GM18951 (cell line): ENCODE data around the gene MX2.

Experiments
- POLR2A ChIP-seq: IDR thresholded peaks from 4 replicates; pipeline ENCODE4 v1.6.1; 2011; ENCODE audit warnings: mild to moderate bottlenecking; ENCODE audit not compliant: insufficient read length, insufficient read depth; ENCODE audit errors: extremely low read depth
- in situ Hi-C: fragments of 300-500 bp; cut with MboI; formaldehyde crosslinking; loops from one replicate; pipeline ENCODE4 v1.12.0; 2022; ENCODE audit warnings: low sequenced_read_pairs, mixed read lengths, inconsistent platforms; ENCODE audit not compliant: unreplicated experiment

Gene MX2

DNA sequence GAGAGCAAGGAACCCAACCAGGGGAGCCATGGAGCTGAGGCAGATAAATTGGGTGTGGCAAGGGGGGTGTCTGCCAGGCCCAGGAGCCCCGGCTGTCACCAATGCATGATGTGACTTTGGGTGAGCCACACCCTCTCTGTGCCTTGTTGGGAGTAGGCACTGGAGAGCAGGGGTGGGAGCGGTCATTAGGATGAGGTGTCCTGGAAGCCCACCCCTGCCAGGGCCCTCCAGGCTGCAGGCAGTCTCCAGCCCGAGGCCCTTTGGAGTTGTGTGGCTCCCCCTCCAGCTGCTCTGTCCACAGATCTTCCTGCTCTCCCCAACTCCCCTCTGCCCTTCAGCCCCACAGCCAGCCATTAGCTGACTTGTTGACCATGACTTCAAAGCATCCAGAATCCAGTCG lies 11.4 kb downstream of the MX2 start:
- in situ Hi-C loops = no loop called here

DNA sequence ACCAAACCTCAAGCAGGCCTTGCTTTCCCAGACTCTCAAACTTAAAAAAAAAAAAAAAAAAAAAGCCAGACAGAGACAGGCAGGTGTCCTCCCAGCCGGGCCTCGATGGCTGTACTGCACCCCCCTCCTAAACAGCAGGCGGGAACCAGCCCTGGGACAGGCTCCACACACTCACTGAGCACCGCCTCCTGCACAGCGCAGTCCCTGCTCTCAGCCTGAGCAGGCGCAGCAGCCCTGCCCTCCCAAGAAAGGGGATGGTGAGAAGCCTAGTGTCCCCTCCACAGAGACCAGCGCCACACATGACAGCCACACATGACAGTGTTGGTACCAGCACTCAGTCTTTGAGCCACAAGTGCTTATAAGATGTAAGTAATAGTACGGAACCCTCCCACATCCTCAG lies 11.9 kb downstream of the MX2 start:
- TF ChIP-seq POLR2A = no peak
- in situ Hi-C loops = no loop called here

More for the DNA sequence above, 11.4 kb downstream of the MX2 start:
- TF ChIP-seq POLR2A = no peak

DNA sequence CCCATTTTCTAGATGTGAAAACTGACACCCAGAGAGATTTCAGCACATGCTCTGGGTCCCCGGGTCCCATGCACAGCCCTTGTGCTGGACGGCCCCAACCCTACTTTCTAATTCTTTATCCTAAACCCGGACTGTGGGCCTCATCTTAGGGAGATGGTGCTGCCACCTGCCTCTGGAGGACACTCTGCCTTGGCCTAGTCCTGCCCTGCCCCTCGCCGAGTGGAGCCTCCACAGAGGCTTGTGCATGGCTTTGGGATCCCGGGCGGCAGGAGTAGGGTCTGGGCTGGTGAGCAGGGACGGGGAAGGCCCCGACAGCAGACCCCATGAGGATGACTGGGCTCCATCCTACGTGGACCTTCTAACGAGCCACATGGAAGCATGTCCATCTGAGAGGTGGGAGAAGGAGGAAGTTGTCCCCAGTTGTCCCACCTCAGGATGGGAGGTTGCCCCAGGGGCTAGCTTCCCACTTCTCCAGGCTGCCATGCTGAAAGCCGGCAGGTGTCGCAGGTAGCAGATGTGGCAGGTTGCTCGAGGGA lies 12.4 kb downstream of the MX2 start:
- in situ Hi-C loops = no loop called here
- no peak for TF ChIP-seq POLR2A

DNA sequence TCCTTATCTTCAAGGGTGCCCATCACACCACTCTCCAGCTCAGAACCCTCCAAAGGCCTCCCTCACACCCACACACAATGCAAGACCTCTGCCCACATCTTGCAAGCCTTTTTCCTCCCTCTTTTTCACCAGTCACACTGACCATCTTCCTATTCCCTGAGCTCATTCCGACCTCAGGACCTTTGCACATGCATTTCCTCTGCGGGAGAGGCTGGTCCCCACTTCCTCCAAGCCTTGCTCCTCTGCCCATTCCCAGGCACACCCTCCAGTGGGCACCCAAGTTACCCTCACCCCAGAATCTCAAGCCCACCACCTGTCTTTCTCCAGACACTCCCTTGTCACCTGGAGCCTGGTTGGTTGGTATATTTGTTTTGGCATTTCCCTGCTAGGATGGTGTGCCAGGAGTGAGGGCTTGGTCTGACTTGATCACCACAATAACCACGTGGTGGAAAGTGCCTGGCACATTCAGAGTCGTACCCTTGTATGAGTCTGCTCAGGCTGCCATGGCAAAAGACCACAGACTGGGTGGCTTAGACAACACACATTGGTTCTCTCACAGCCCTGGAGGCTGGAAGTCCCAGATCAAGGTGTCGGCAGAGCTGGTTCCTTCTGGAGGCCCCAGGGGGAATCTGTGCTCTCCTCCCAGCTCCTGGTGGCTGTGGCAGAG lies 13.2 kb downstream of the MX2 start:
- no peak for TF ChIP-seq POLR2A
- in situ Hi-C loops = no loop called here

DNA sequence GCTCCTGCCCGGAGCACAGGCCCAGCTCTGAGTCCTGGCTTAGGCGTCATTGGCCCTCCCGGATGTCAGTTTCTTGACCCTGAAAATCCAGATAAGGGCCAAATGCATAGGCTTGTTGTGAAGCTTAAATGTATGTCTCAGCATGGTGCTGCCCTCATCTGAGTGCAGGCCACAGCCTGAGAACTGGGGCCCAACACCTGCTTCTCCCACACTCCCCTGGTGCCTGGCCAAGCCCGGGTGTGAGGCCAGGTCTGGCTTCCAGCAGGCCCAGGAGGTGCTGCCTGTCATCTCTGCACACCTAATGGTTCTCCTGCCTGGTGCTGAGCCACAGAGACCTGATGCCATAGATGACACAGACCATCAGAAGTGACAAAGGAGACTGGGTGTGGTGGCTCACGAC lies 14.0 kb downstream of the MX2 start:
- no peak for TF ChIP-seq POLR2A
- in situ Hi-C loops = no loop called here

DNA sequence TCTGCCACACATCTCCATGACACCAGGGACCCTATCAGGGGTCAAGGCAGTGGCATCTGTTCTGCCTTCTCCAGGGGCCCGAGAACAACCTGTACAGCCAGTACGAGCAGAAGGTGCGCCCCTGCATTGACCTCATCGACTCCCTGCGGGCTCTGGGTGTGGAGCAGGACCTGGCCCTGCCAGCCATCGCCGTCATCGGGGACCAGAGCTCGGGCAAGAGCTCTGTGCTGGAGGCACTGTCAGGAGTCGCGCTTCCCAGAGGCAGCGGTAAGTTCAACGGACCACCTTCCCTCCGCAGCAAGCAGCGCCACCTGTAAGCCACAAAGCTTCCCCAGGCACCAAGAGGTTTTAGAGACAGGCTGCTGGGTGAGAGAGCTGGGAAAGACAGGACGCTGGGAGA lies 15.9 kb downstream of the MX2 start:
- no peak for TF ChIP-seq POLR2A
- in situ Hi-C loops = no loop called here

DNA sequence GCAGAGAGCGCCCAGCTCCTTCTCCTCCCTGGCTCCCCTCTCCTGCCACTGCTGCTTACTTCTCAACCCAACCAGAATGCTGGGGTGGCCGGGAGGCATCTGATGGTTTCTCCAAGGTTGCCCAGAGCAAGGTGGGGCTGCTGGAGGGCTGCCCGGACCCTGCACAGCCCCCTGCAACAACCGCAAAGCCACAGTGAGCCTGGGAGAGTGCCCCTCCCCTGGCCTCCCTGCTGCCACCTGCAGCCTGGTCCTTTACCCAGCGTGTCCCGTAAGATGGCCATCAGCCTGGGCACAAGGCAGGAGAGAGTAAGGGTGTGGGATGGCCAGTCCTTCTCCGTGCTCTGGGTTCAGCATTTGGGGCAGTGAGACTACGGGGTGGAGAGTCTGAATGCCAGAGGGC lies 17.0 kb downstream of the MX2 start:
- TF ChIP-seq POLR2A = no peak
- in situ Hi-C loops = no loop called here

DNA sequence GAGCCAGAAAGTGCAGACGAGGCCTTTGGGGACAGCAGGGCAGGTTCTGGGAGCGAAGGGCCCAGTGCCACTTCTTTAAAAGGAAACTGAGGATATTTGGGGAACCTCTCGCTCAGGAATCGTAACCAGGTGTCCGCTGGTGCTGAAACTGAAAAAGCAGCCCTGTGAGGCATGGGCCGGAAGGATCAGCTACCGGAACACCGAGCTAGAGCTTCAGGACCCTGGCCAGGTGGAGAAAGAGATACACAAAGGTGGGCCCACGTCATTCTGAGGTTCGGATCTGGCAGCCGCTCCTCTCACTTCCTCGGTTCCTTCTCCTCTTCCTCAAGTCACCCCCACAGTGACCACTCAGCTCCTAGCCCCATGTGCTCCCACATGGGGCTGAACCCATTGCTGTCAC lies 18.1 kb downstream of the MX2 start:
- no peak for TF ChIP-seq POLR2A
- in situ Hi-C loops = no loop called here

DNA sequence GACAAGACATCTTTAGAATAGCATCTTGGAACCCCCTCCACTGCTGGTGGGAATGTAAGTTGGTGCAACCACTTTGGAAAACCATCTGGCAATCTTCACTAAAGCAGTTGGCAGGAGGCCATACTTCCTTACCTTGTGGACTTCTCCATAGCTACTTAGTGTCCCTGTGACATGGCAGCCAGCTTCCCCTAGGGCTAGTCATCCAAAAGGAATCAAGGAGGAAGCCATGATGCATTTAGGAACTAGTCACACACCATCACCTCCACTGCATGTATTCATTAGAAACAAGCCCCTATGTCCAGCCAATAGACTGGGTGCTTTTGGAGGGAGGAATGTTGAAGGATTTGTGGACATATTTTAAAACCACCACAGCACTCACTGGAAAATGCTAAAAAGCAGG lies 19.9 kb downstream of the MX2 start:
- in situ Hi-C loops = no loop called here
- TF ChIP-seq POLR2A = no peak

DNA sequence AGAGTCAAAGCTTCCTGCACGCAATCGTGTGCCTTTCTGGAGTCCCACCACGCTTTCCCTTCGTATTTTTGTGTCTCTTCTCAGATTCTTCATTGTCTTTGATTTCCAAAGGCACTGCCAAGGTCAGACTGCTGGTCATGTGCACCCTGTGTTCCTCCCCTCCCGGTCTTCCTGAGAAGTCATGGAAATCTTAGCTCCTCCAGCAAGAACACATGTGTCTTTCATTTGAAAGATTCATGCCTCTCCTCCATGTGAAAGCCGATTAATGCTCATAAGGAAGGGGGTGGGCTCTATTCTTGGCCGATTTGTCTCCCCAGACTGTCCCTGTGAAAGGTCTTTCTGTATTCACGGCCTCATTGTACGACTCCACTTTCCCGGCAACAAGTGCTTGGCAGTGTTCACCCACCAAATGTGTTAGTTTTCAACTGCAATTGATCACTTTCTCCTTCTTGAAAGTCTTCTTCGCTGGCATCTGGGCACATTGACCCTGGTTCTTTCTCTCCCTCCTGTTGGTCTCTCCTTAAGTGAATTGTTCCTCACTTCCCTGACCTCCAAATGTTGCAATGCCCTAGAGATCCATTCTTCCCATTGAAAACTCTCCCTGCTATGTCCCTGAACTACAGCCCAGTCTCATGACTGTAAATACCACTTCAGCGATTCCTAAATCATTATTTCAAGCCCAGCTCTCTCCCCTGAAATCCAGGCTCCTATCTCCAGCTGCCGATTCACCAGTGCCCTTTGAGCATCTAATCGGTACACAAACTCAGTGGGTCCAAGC lies 25.4 kb downstream of the MX2 start:
- TF ChIP-seq POLR2A = no peak
- in situ Hi-C loops = no loop called here

DNA sequence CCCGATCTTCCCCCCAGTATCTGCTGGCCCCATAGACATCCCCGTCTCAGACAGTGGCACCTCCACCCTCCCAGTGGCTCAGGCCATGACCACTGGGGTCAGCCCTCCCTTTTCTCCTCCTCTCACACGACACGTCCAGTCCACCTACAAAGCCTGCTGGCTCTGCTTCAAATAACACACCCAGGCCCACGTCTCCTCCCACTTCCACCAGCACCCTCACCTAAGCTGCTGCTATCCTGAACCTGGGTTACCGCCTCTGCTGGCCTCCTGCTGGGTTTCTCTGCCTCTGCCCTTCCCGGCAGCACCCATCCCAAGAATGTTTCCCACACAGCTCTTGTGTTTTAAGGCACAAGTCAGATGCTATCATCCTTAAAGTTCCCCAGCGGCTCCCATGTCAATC lies 26.0 kb downstream of the MX2 start:
- no peak for TF ChIP-seq POLR2A
- in situ Hi-C loops = no loop called here

DNA sequence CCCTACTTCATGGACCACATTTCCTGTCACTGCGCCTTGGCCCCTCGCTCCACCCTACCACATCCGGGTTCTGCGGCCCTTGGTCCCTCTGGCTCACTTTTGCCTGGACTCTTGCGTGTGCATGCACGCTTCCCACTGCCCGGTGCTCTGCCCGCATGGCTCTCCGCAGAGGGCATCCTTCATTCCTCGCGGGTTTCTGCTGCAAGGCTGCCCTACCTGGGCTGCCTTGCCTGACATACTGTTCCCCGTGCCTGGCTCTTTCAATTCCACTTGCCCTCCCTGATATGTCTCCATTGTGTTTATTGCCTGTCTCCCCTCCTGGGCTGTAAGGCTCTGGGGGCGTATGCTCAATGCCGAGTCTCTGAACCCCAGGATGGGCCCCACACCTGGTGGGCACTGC lies 26.4 kb downstream of the MX2 start:
- in situ Hi-C loops = no loop called here
- TF ChIP-seq POLR2A = no peak

DNA sequence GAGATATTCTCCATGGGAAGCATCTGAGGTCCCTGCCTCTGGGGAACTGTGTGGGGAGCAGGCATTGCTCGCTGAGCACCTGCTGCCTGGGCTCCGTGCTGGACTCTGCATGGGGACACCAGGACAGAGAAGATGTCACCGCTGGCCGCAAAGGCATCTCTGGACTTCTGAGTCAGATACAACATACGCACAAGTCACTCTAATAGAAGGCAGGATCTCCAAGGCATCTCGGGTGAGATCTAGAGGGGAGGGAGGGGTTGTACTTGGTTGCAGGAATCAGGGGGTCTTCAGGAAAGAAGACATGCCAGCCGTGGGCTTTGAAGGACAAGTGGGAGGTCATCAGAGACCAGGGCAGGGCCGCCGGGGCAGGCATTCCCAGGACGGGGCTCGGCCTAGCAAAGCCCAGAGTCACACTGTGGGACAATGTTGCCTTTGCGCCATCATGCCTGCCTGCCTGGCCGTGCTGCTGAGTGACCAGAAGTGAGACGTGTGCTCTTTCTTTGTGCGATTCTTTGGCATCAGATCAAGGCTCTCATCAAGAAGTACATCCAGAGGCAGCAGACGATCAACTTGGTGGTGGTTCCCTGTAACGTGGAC lies 28.3 kb downstream of the MX2 start:
- in situ Hi-C loops = no loop called here
- TF ChIP-seq POLR2A = no peak
